Measurements from ENCODE around the gene ERCC4.

The ERCC4 gene

GRCh38 chr16:13984794-13985193, 64.8 kb downstream of the ERCC4 start:
- H3K9ac ChIP-seq (ENCODE audit: low read length) = no peak overlapping the region
- H3K36me3 ChIP-seq (ENCODE audit: control insufficient read depth, insufficient read depth, low read length) = no peaks in the 10 kb centered on the region
- no peak overlapping the region for H3K27ac ChIP-seq (ENCODE audit: low read depth, low read length)
- no peaks in the 10 kb centered on the region for H3K27me3 ChIP-seq (ENCODE audit: control insufficient read depth, insufficient read depth, low read length)
- H3K4me1 ChIP-seq (ENCODE audit: control insufficient read depth, insufficient read depth, low read length) = no peaks in the 10 kb centered on the region
- H3K4me3 ChIP-seq (ENCODE audit: low read length) = no peak overlapping the region

GRCh38 chr16:13988038-13988437, 68.1 kb downstream of the ERCC4 start:
- Histone ChIP-seq H3K27me3 (ENCODE audit: control insufficient read depth, insufficient read depth, low read length) (no peaks in the 10 kb centered on the region), H3K36me3 (ENCODE audit: control insufficient read depth, insufficient read depth, low read length) (no peaks in the 10 kb centered on the region)

GRCh38 chr16:13992322-13992721, 72.4 kb downstream of the ERCC4 start:
- H3K27me3 ChIP-seq (ENCODE audit: control insufficient read depth, insufficient read depth, low read length) = no peaks in the 10 kb centered on the region
- H3K36me3 ChIP-seq (ENCODE audit: control insufficient read depth, insufficient read depth, low read length) = no peaks in the 10 kb centered on the region
- no peak overlapping the region for H3K27ac ChIP-seq (ENCODE audit: low read depth, low read length)
- no peak overlapping the region for H3K9ac ChIP-seq (ENCODE audit: low read length)
- no peak overlapping the region for H3K4me3 ChIP-seq (ENCODE audit: low read length)
- H3K4me1 ChIP-seq (ENCODE audit: control insufficient read depth, insufficient read depth, low read length) = no peaks in the 10 kb centered on the region

More at GRCh38 chr16:13988038-13988437, 68.1 kb downstream of the ERCC4 start:
- H3K9ac ChIP-seq (ENCODE audit: low read length) = no peak overlapping the region
- no peak overlapping the region for H3K27ac ChIP-seq (ENCODE audit: low read depth, low read length)
- no peaks in the 10 kb centered on the region for H3K4me1 ChIP-seq (ENCODE audit: control insufficient read depth, insufficient read depth, low read length)
- no peak overlapping the region for H3K4me3 ChIP-seq (ENCODE audit: low read length)

GRCh38 chr16:13992976-13993375, 73.0 kb downstream of the ERCC4 start:
- H3K36me3 ChIP-seq (ENCODE audit: control insufficient read depth, insufficient read depth, low read length) = no peaks in the 10 kb centered on the region
- H3K27me3 ChIP-seq (ENCODE audit: control insufficient read depth, insufficient read depth, low read length) = no peaks in the 10 kb centered on the region
- H3K4me3 ChIP-seq (ENCODE audit: low read length) = no peak overlapping the region
- no peaks in the 10 kb centered on the region for H3K4me1 ChIP-seq (ENCODE audit: control insufficient read depth, insufficient read depth, low read length)
- H3K27ac ChIP-seq (ENCODE audit: low read depth, low read length) = no peak overlapping the region
- H3K9ac ChIP-seq (ENCODE audit: low read length) = no peak overlapping the region

GRCh38 chr16:13994239-13995106, 74.5 kb downstream of the ERCC4 start:
- Histone ChIP-seq H3K4me3 (ENCODE audit: low read length) (no peak overlapping the region), H3K4me1 (ENCODE audit: control insufficient read depth, insufficient read depth, low read length) (no peaks in the 10 kb centered on the region), H3K36me3 (ENCODE audit: control insufficient read depth, insufficient read depth, low read length) (no peaks in the 10 kb centered on the region), H3K27me3 (ENCODE audit: control insufficient read depth, insufficient read depth, low read length) (no peaks in the 10 kb centered on the region), H3K27ac (ENCODE audit: low read depth, low read length) (no peak overlapping the region), H3K9ac (ENCODE audit: low read length) (no peak overlapping the region)

GRCh38 chr16:13995194-13995593, 75.2 kb downstream of the ERCC4 start:
- no peak overlapping the region for H3K27ac ChIP-seq (ENCODE audit: low read depth, low read length)
- no peaks in the 10 kb centered on the region for H3K4me1 ChIP-seq (ENCODE audit: control insufficient read depth, insufficient read depth, low read length)
- H3K4me3 ChIP-seq (ENCODE audit: low read length) = no peak overlapping the region
- no peaks in the 10 kb centered on the region for H3K36me3 ChIP-seq (ENCODE audit: control insufficient read depth, insufficient read depth, low read length)
- no peak overlapping the region for H3K9ac ChIP-seq (ENCODE audit: low read length)
- no peaks in the 10 kb centered on the region for H3K27me3 ChIP-seq (ENCODE audit: control insufficient read depth, insufficient read depth, low read length)

GRCh38 chr16:13996778-13997288, 76.9 kb downstream of the ERCC4 start:
- no peaks in the 10 kb centered on the region for H3K36me3 ChIP-seq (ENCODE audit: control insufficient read depth, insufficient read depth, low read length)
- H3K27ac ChIP-seq (ENCODE audit: low read depth, low read length) = no peak overlapping the region
- no peak overlapping the region for H3K9ac ChIP-seq (ENCODE audit: low read length)
- no peak overlapping the region for H3K4me3 ChIP-seq (ENCODE audit: low read length)
- H3K4me1 ChIP-seq (ENCODE audit: control insufficient read depth, insufficient read depth, low read length) = no peaks in the 10 kb centered on the region
- no peaks in the 10 kb centered on the region for H3K27me3 ChIP-seq (ENCODE audit: control insufficient read depth, insufficient read depth, low read length)

- Histone ChIP-seq H3K27me3 (ENCODE audit: control insufficient read depth, insufficient read depth, low read length) (no peaks in the 10 kb centered on the region), H3K4me3 (ENCODE audit: low read length) (no peak overlapping the region), H3K9ac (ENCODE audit: low read length) (no peak overlapping the region), H3K27ac (ENCODE audit: low read depth, low read length) (no peak overlapping the region), H3K4me1 (ENCODE audit: control insufficient read depth, insufficient read depth, low read length) (no peaks in the 10 kb centered on the region), H3K36me3 (ENCODE audit: control insufficient read depth, insufficient read depth, low read length) (no peaks in the 10 kb centered on the region)
Observed at GRCh38 chr16:13997526-13997925, 77.6 kb downstream of the ERCC4 start.

- Histone ChIP-seq H3K4me1 (ENCODE audit: control insufficient read depth, insufficient read depth, low read length) (peaks cover 3% of the 10 kb centered on the region), H3K9ac (ENCODE audit: low read length) (no peak overlapping the region), H3K4me3 (ENCODE audit: low read length) (no peak overlapping the region), H3K36me3 (ENCODE audit: control insufficient read depth, insufficient read depth, low read length) (no peaks in the 10 kb centered on the region), H3K27me3 (ENCODE audit: control insufficient read depth, insufficient read depth, low read length) (no peaks in the 10 kb centered on the region), H3K27ac (ENCODE audit: low read depth, low read length) (no peak overlapping the region)
Observed at GRCh38 chr16:13997933-13998332, 78.0 kb downstream of the ERCC4 start.

- no peak overlapping the region for H3K4me3 ChIP-seq (ENCODE audit: low read length)
- no peaks in the 10 kb centered on the region for H3K27me3 ChIP-seq (ENCODE audit: control insufficient read depth, insufficient read depth, low read length)
- H3K36me3 ChIP-seq (ENCODE audit: control insufficient read depth, insufficient read depth, low read length) = no peaks in the 10 kb centered on the region
- no peak overlapping the region for H3K9ac ChIP-seq (ENCODE audit: low read length)
- H3K4me1 ChIP-seq (ENCODE audit: control insufficient read depth, insufficient read depth, low read length) = peaks cover 3% of the 10 kb centered on the region
- no peak overlapping the region for H3K27ac ChIP-seq (ENCODE audit: low read depth, low read length)
Observed at GRCh38 chr16:13999071-13999894, 79.3 kb downstream of the ERCC4 start.

- Histone ChIP-seq H3K27me3 (ENCODE audit: control insufficient read depth, insufficient read depth, low read length) (no peaks in the 10 kb centered on the region), H3K4me3 (ENCODE audit: low read length) (no peak overlapping the region), H3K4me1 (ENCODE audit: control insufficient read depth, insufficient read depth, low read length) (peaks cover 3% of the 10 kb centered on the region), H3K27ac (ENCODE audit: low read depth, low read length) (no peak overlapping the region), H3K9ac (ENCODE audit: low read length) (no peak overlapping the region), H3K36me3 (ENCODE audit: control insufficient read depth, insufficient read depth, low read length) (no peaks in the 10 kb centered on the region)
Observed at GRCh38 chr16:13999895-14000425, 80.0 kb downstream of the ERCC4 start.

- H3K4me1 ChIP-seq (ENCODE audit: control insufficient read depth, insufficient read depth, low read length) = peaks cover 3% of the 10 kb centered on the region
- no peak overlapping the region for H3K4me3 ChIP-seq (ENCODE audit: low read length)
- H3K9ac ChIP-seq (ENCODE audit: low read length) = no peak overlapping the region
- no peaks in the 10 kb centered on the region for H3K36me3 ChIP-seq (ENCODE audit: control insufficient read depth, insufficient read depth, low read length)
- H3K27me3 ChIP-seq (ENCODE audit: control insufficient read depth, insufficient read depth, low read length) = no peaks in the 10 kb centered on the region
- H3K27ac ChIP-seq (ENCODE audit: low read depth, low read length) = no peak overlapping the region
Observed at GRCh38 chr16:14001521-14001920, 81.6 kb downstream of the ERCC4 start.
